ENCODE measurements around the gene CNIH2. TPM values are rescaled to one million over a fixed set of nuclear protein-coding genes. Genes with fewer than 3 reads are reported as not detected.

The CNIH2 gene
- polyA plus RNA-seq, 1 donor from 2014 or later, result 47.9 TPM

GRCh38 chr11:66231561-66231960, 46.4 kb upstream of the CNIH2 start:
- Histone ChIP-seq H3F3A (ENCODE audit: insufficient read depth, low read length, poor library complexity, severe bottlenecking) (no peaks in the 10 kb centered on the region), H3K79me2 (replicated peaks; ENCODE audit: insufficient read depth, low read length) (no peaks in the 10 kb centered on the region), H3K9me2 (ENCODE audit: insufficient read depth, low read length) (no peaks in the 10 kb centered on the region), H3K27me3 (ENCODE audit: insufficient read depth, low read depth, low read length) (no peaks in the 10 kb centered on the region), H3K36me3 (ENCODE audit: insufficient read depth, low read length) (no peaks in the 10 kb centered on the region), H3K9me3 (ENCODE audit: low read length) (no peaks in the 10 kb centered on the region), H3K27ac (ENCODE audit: low read length) (no peak overlapping the region), H3K4me2 (ENCODE audit: low read length) (no peak overlapping the region), H3K4me3 (ENCODE audit: low read length) (no peak overlapping the region), H2AFZ (ENCODE audit: low read depth, low read length) (no peak overlapping the region), H4K20me1 (ENCODE audit: insufficient read depth) (no peaks in the 10 kb centered on the region), H3K9ac (ENCODE audit: low read length) (no peak overlapping the region)
- TF ChIP-seq SMC3 (conservative IDR thresholded peaks at IDR 0.05; ENCODE audit: poor library complexity) (no peak), EP300 (conservative IDR thresholded peaks at IDR 0.05; ENCODE audit: poor library complexity, severe bottlenecking) (no peak), RAD21 (conservative IDR thresholded peaks at IDR 0.05) (no peak), POLR2AphosphoS5 (IDR thresholded peaks at IDR 0.05) (no peak), MXI1 (conservative IDR thresholded peaks at IDR 0.05; ENCODE audit: poor library complexity, severe bottlenecking) (no peak), REST (IDR thresholded peaks at IDR 0.05; ENCODE audit: borderline replicate concordance) (no peak), TAF1 (IDR thresholded peaks at IDR 0.05; ENCODE audit: low read depth) (no peak), EZH2 (IDR thresholded peaks at IDR 0.05; ENCODE audit: borderline replicate concordance, insufficient read depth, low read length, poor library complexity, severe bottlenecking) (no peak)
- TF ChIP-seq, protein P1, sequence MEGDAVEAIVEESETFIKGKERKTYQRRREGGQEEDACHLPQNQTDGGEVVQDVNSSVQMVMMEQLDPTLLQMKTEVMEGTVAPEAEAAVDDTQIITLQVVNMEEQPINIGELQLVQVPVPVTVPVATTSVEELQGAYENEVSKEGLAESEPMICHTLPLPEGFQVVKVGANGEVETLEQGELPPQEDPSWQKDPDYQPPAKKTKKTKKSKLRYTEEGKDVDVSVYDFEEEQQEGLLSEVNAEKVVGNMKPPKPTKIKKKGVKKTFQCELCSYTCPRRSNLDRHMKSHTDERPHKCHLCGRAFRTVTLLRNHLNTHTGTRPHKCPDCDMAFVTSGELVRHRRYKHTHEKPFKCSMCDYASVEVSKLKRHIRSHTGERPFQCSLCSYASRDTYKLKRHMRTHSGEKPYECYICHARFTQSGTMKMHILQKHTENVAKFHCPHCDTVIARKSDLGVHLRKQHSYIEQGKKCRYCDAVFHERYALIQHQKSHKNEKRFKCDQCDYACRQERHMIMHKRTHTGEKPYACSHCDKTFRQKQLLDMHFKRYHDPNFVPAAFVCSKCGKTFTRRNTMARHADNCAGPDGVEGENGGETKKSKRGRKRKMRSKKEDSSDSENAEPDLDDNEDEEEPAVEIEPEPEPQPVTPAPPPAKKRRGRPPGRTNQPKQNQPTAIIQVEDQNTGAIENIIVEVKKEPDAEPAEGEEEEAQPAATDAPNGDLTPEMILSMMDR (IDR thresholded peaks at IDR 0.05; ENCODE audit: poor library complexity, severe bottlenecking), result no peak

DNA sequence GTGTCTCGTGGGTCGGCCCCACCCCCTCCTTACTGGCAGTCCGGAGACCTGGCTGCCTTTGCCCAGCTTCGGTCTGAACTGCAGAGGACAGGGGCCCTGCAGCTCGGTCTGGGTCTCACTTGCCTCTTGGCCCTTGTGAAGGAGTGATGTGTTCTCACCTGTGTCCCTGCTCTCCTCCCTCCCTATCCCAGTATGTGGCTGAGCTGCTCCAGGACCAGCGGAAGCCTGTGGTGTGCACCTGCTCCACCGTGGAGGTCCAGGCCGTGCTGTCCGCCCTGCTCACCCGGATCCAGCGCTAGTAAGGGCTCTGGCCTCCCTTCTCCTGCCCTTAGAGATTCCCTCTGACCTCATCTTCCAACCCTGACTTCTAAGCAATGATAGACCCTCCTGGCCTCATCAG, 45.2 kb upstream of the CNIH2 start:
- no peaks in the 10 kb centered on the region for H3K9me3 ChIP-seq (ENCODE audit: low read length)
- no peak overlapping the region for H3K4me2 ChIP-seq (ENCODE audit: low read length)
- no peak overlapping the region for H3K27ac ChIP-seq (ENCODE audit: low read length)
- no peaks in the 10 kb centered on the region for H3F3A ChIP-seq (ENCODE audit: insufficient read depth, low read length, poor library complexity, severe bottlenecking)
- no peak overlapping the region for H3K4me3 ChIP-seq (ENCODE audit: low read length)
- H4K20me1 ChIP-seq (ENCODE audit: insufficient read depth), result no peaks in the 10 kb centered on the region
- H2AFZ ChIP-seq (ENCODE audit: low read depth, low read length), result no peak overlapping the region
- no peaks in the 10 kb centered on the region for H3K27me3 ChIP-seq (ENCODE audit: insufficient read depth, low read depth, low read length)
- no peaks in the 10 kb centered on the region for H3K36me3 ChIP-seq (ENCODE audit: insufficient read depth, low read length)
- H3K79me2 ChIP-seq (replicated peaks; ENCODE audit: insufficient read depth, low read length), result no peaks in the 10 kb centered on the region
- no peak overlapping the region for H3K9ac ChIP-seq (ENCODE audit: low read length)
- H3K9me2 ChIP-seq (ENCODE audit: insufficient read depth, low read length), result no peaks in the 10 kb centered on the region
- TF ChIP-seq REST (IDR thresholded peaks at IDR 0.05; ENCODE audit: borderline replicate concordance) (no peak), EP300 (conservative IDR thresholded peaks at IDR 0.05; ENCODE audit: poor library complexity, severe bottlenecking) (no peak), POLR2AphosphoS5 (IDR thresholded peaks at IDR 0.05) (no peak), EZH2 (IDR thresholded peaks at IDR 0.05; ENCODE audit: borderline replicate concordance, insufficient read depth, low read length, poor library complexity, severe bottlenecking) (no peak), MXI1 (conservative IDR thresholded peaks at IDR 0.05; ENCODE audit: poor library complexity, severe bottlenecking) (no peak), TAF1 (IDR thresholded peaks at IDR 0.05; ENCODE audit: low read depth) (no peak), RAD21 (conservative IDR thresholded peaks at IDR 0.05) (no peak), SMC3 (conservative IDR thresholded peaks at IDR 0.05; ENCODE audit: poor library complexity) (no peak)
- TF ChIP-seq, protein P1 (IDR thresholded peaks at IDR 0.05; ENCODE audit: poor library complexity, severe bottlenecking), result no peak

All from neural cell (in vitro differentiated cells).